ENCODE measurements around the gene ATXN1. TPM values are rescaled to one million over a fixed set of nuclear protein-coding genes. Genes with fewer than 3 reads are reported as not detected.

Gene ATXN1
- total RNA-seq, 1 experiment from 2014 or later, result 16.5 TPM

DNA sequence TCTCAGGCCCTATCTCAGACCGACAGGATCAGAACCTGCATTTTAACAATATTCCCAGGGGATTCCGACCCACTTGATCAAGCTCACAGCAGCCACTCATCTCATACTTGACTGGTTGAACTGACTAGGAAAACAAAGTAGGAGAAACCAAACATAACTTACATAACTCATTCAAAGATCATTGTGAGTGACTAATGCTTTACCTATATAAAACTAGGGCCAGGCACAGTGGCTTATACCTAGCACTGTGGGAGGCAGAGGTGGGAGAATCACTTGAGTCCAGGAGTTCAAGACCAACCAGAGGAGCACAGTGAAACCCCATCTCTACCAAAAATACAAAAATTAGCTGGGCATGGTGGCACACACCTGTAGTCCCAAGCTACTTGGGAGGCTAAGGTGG is 251.0 kb downstream of the ATXN1 start:
- Mint-ChIP-seq H3K4me3 (ENCODE audit: unreplicated experiment) (no peak overlapping the region), H3K27me3 (ENCODE audit: insufficient read depth, unreplicated experiment) (no peaks in the 10 kb centered on the region), H3K4me1 (ENCODE audit: insufficient read depth, unreplicated experiment) (no peaks in the 10 kb centered on the region), H3K9me3 (ENCODE audit: unreplicated experiment) (no peaks in the 10 kb centered on the region), H3K27ac (ENCODE audit: low read depth, unreplicated experiment) (no peak overlapping the region), H3K36me3 (ENCODE audit: insufficient read depth, unreplicated experiment) (no peaks in the 10 kb centered on the region)
- no peak for DNase-seq (ENCODE audit: unreplicated experiment)
- intact Hi-C loops (cut with micrococcal nuclease), result loop anchor here (5.0 kb wide), 2 partner anchors 457 to 577 kb away; no protein-coding TSS in a partner anchor
- TF ChIP-seq, protein P1, sequence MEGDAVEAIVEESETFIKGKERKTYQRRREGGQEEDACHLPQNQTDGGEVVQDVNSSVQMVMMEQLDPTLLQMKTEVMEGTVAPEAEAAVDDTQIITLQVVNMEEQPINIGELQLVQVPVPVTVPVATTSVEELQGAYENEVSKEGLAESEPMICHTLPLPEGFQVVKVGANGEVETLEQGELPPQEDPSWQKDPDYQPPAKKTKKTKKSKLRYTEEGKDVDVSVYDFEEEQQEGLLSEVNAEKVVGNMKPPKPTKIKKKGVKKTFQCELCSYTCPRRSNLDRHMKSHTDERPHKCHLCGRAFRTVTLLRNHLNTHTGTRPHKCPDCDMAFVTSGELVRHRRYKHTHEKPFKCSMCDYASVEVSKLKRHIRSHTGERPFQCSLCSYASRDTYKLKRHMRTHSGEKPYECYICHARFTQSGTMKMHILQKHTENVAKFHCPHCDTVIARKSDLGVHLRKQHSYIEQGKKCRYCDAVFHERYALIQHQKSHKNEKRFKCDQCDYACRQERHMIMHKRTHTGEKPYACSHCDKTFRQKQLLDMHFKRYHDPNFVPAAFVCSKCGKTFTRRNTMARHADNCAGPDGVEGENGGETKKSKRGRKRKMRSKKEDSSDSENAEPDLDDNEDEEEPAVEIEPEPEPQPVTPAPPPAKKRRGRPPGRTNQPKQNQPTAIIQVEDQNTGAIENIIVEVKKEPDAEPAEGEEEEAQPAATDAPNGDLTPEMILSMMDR (IDR thresholded peaks at IDR 0.05; ENCODE audit: unreplicated experiment), result no peak
- ChIA-PET CTCF (interaction anchor here (0.6 to 8.1 kb wide), 28 partner anchors 10 to 581 kb away, joined by 3 to 90 read pairs (median 4); partner anchors contain the start of gene ATXN1), POLR2A (interaction anchor here (0.7 to 1.5 kb wide), 5 partner anchors 171 to 576 kb away, joined by 3 to 6 read pairs (median 4); no protein-coding TSS in a partner anchor)
- BruUV-seq (replicated peaks), result no TSS peak

DNA sequence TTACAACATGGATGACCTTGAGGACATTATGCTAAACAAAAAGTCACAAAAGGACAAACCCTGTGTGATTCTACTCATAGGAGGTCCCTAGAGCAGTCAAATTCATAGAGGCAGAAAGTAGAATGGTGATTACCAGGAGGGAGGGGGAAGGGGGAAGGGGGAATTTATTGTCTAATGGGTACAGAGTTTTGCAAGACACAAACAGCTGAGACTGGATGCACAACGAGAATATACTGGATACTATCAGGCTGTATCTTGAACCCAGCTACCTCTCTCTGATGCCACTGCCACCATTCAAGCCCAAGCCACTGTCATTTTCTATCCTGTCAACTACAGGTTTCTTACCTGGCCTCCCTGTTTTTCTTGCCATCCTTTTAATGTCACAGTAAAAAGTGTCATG is 252.3 kb downstream of the ATXN1 start:
- intact Hi-C loops (cut with micrococcal nuclease), result no loop called here
- ChIA-PET CTCF (interaction anchor here (1.0 kb wide), 1 partner anchor 254 kb away, joined by 7 read pairs; no protein-coding TSS in a partner anchor), POLR2A (no interaction called here)
- no peak overlapping the region for H3K27ac Mint-ChIP-seq (ENCODE audit: low read depth, unreplicated experiment)
- H3K4me1 Mint-ChIP-seq (ENCODE audit: insufficient read depth, unreplicated experiment), result no peaks in the 10 kb centered on the region
- no peak overlapping the region for H3K4me3 Mint-ChIP-seq (ENCODE audit: unreplicated experiment)
- BruUV-seq (replicated peaks), result no TSS peak
- no peaks in the 10 kb centered on the region for H3K36me3 Mint-ChIP-seq (ENCODE audit: insufficient read depth, unreplicated experiment)
- no peak for DNase-seq (ENCODE audit: unreplicated experiment)
- no peaks in the 10 kb centered on the region for H3K27me3 Mint-ChIP-seq (ENCODE audit: insufficient read depth, unreplicated experiment)
- no peaks in the 10 kb centered on the region for H3K9me3 Mint-ChIP-seq (ENCODE audit: unreplicated experiment)
- TF ChIP-seq, protein P1 (IDR thresholded peaks at IDR 0.05; ENCODE audit: unreplicated experiment), result no peak

GRCh38 chr6:16505711-16506357 is 255.4 kb downstream of the ATXN1 start:
- CTCF ChIA-PET, result interaction anchor here (0.8 to 1.6 kb wide), 4 partner anchors 8 to 580 kb away, joined by 3 to 6 read pairs (median 4); no protein-coding TSS in a partner anchor
- no peak overlapping the region for H3K27ac Mint-ChIP-seq (ENCODE audit: low read depth, unreplicated experiment)

DNA sequence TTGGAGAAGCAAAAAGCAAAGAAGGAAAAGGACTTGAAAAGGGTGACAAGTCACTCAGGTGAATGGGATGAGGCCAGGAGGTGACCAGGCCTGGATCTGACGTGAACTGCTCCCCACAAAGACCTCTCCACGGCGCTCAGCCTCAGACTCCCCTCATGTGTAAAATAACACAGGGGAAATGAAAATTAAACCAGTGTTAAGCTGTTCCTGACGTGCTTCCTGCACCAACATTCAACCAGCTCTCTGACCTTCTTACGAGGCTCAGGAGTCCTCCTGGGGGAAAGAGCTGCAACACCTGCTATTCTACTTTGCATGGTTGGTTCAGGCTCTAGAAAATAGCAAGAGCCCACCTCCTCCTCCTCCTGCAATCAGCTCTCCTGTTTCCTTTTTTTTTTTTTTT is 256.7 kb downstream of the ATXN1 start:
- Mint-ChIP-seq H3K4me3 (ENCODE audit: unreplicated experiment) (no peak overlapping the region), H3K9me3 (ENCODE audit: unreplicated experiment) (no peaks in the 10 kb centered on the region), H3K27me3 (ENCODE audit: insufficient read depth, unreplicated experiment) (no peaks in the 10 kb centered on the region), H3K36me3 (ENCODE audit: insufficient read depth, unreplicated experiment) (no peaks in the 10 kb centered on the region), H3K4me1 (ENCODE audit: insufficient read depth, unreplicated experiment) (no peaks in the 10 kb centered on the region), H3K27ac (ENCODE audit: low read depth, unreplicated experiment) (no peak overlapping the region)
- ChIA-PET POLR2A (interaction anchor here (0.6 kb wide), 1 partner anchor 553 kb away, joined by 3 read pairs; no protein-coding TSS in a partner anchor), CTCF (interaction anchor here (0.6 to 1.6 kb wide), 4 partner anchors 9 to 582 kb away, joined by 3 to 5 read pairs (median 4); no protein-coding TSS in a partner anchor)
- intact Hi-C loops (cut with micrococcal nuclease), result no loop called here
- DNase-seq (ENCODE audit: unreplicated experiment), result no peak
- TF ChIP-seq, protein P1 (IDR thresholded peaks at IDR 0.05; ENCODE audit: unreplicated experiment), result no peak
- BruUV-seq (replicated peaks), result no TSS peak

More at GRCh38 chr6:16505711-16506357, 255.4 kb downstream of the ATXN1 start:
- intact Hi-C loops (cut with micrococcal nuclease), result no loop called here
- H3K4me3 Mint-ChIP-seq (ENCODE audit: unreplicated experiment), result no peak overlapping the region
- no peaks in the 10 kb centered on the region for H3K4me1 Mint-ChIP-seq (ENCODE audit: insufficient read depth, unreplicated experiment)
- no peaks in the 10 kb centered on the region for H3K36me3 Mint-ChIP-seq (ENCODE audit: insufficient read depth, unreplicated experiment)
- no peaks in the 10 kb centered on the region for H3K9me3 Mint-ChIP-seq (ENCODE audit: unreplicated experiment)
- no peak for DNase-seq (ENCODE audit: unreplicated experiment)
- TF ChIP-seq, protein P1 (IDR thresholded peaks at IDR 0.05; ENCODE audit: unreplicated experiment), result no peak
- POLR2A ChIA-PET, result interaction anchor here (0.6 to 0.8 kb wide), 2 partner anchors 25 to 64 kb away, joined by 3 to 7 read pairs; no protein-coding TSS in a partner anchor
- no TSS peak for BruUV-seq (replicated peaks)
- no peaks in the 10 kb centered on the region for H3K27me3 Mint-ChIP-seq (ENCODE audit: insufficient read depth, unreplicated experiment)
